HG03108 (cell line): Measurements from ENCODE around the gene GPS2.
"Not testable (repeated sequence)": the region's sequence is repeated elsewhere in the genome, so short reads cannot be mapped to it uniquely, and the experiment has no call there.

Experiments
- ATAC-seq: cut with Tn5 transposase; IDR thresholded peaks from one replicate; pipeline ENCODE4 v1.9.1; 2021; ENCODE audit warnings: moderate library complexity; ENCODE audit not compliant: unreplicated experiment

Gene GPS2

GRCh38 chr17:7337600-7337999, 22.4 kb upstream of the GPS2 start:
- ATAC-seq: not testable (repeated sequence)

- peak; percentile 62 for ATAC-seq
Observed at GRCh38 chr17:7336240-7337175, 21.3 kb upstream of the GPS2 start, which contains the start of gene ACAP1. Gene ACAP1 (plus strand): TSS chr17:7336529. CDS start chr17:7336735, 206 bp downstream.

- ATAC-seq: not testable (repeated sequence)
Observed at GRCh38 chr17:7335765-7336164, 20.6 kb upstream of the GPS2 start.

GRCh38 chr17:7334938-7335538, 19.9 kb upstream of the GPS2 start:
- no peak for ATAC-seq

- not testable (repeated sequence) for ATAC-seq
Observed at GRCh38 chr17:7332600-7333069, 17.5 kb upstream of the GPS2 start.

GRCh38 chr17:7332111-7332510, 17.0 kb upstream of the GPS2 start:
- no peak for ATAC-seq

GRCh38 chr17:7330638-7331015, 15.5 kb upstream of the GPS2 start:
- ATAC-seq: no peak

GRCh38 chr17:7329997-7330637, 15.0 kb upstream of the GPS2 start:
- peak; percentile 36 for ATAC-seq

GRCh38 chr17:7329374-7329996, 14.3 kb upstream of the GPS2 start:
- ATAC-seq: peak; percentile 55

- ATAC-seq: peak; percentile 1
Observed at GRCh38 chr17:7328840-7329373, 13.7 kb upstream of the GPS2 start, which contains the start of gene NEURL4. Gene NEURL4 (minus strand): TSS chr17:7329335. CDS start chr17:7329312, 23 bp downstream.

GRCh38 chr17:7328009-7328408, 12.8 kb upstream of the GPS2 start:
- ATAC-seq: no peak

- no peak for ATAC-seq
Observed at GRCh38 chr17:7327501-7327900, 12.3 kb upstream of the GPS2 start.

- ATAC-seq: no peak
Observed at GRCh38 chr17:7327056-7327455, 11.9 kb upstream of the GPS2 start.

GRCh38 chr17:7326186-7326585, 11.0 kb upstream of the GPS2 start:
- ATAC-seq: no peak

- ATAC-seq: no peak
Observed at GRCh38 chr17:7325031-7325528, 9.9 kb upstream of the GPS2 start.

- no peak for ATAC-seq
Observed at GRCh38 chr17:7324438-7324779, 9.2 kb upstream of the GPS2 start.

GRCh38 chr17:7323731-7324437, 8.7 kb upstream of the GPS2 start:
- no peak for ATAC-seq

GRCh38 chr17:7322520-7323194, 7.5 kb upstream of the GPS2 start:
- no peak for ATAC-seq

GRCh38 chr17:7321466-7321865, 6.3 kb upstream of the GPS2 start:
- ATAC-seq: no peak
